Liver (tissue), 3 donors: ENCODE measurements around the gene GSE1.

Experiments
- EGR1 ChIP-seq, 2 donors: IDR thresholded peaks; 2 replicates each; pipeline ENCODE4 v1.6.1; 2016 to 2018; ENCODE audit warnings: antibody characterized with exemption in 2 of 2, low read depth in 2 of 2
- FOXA1 ChIP-seq: IDR thresholded peaks from 2 replicates; pipeline ENCODE4 v1.6.1; 2016; ENCODE audit warnings: antibody characterized with exemption
- GABPA ChIP-seq, 2 donors: IDR thresholded peaks in 1 of 2; conservative IDR thresholded peaks in 1 of 2; 2 replicates each; pipeline ENCODE4 v1.6.1; 2016; ENCODE audit warnings: antibody characterized with exemption in 2 of 2, mild to moderate bottlenecking in 1 of 2, moderate library complexity in 1 of 2
- JUND ChIP-seq, 2 donors: IDR thresholded peaks; 2 replicates each; pipeline ENCODE4 v1.6.1; 2016; ENCODE audit warnings: antibody characterized with exemption in 2 of 2
- RAD21 ChIP-seq, 2 donors: IDR thresholded peaks; 2 replicates each; pipeline ENCODE4 v1.6.1; 2016; ENCODE audit warnings: antibody characterized with exemption in 2 of 2, mild to moderate bottlenecking in 2 of 2
- RXRA ChIP-seq, 2 donors: IDR thresholded peaks; 2 replicates each; pipeline ENCODE4 v1.6.1; 2017 to 2018; ENCODE audit warnings: antibody characterized with exemption in 2 of 2, mild to moderate bottlenecking in 1 of 2
- SP1 ChIP-seq: IDR thresholded peaks from 2 replicates; pipeline ENCODE4 v1.6.1; 2018; ENCODE audit warnings: antibody characterized with exemption, mild to moderate bottlenecking
- TAF1 ChIP-seq: conservative IDR thresholded peaks from 2 replicates; pipeline ENCODE4 v1.6.1; 2016; ENCODE audit warnings: antibody characterized with exemption, mild to moderate bottlenecking
- YY1 ChIP-seq: IDR thresholded peaks from 2 replicates; pipeline ENCODE4 v1.6.1; 2016; ENCODE audit warnings: antibody characterized with exemption, mild to moderate bottlenecking
- TF ChIP-seq, protein P1 (sequence below): fragments of 150-350 bp; IDR thresholded peaks from 2 replicates; pipeline ENCODE4 v1.5.1; 2017; ENCODE audit warnings: improper control_type of control experiment, low read depth, low read length; ENCODE audit not compliant: missing input control
- TF ChIP-seq, protein P2 (sequence below): IDR thresholded peaks from 2 replicates; pipeline ENCODE4 v1.6.1; 2016; ENCODE audit warnings: antibody characterized with exemption, mild to moderate bottlenecking
- TF ChIP-seq, protein P3 (sequence below): IDR thresholded peaks from 2 replicates; pipeline ENCODE4 v1.6.1; 2016; ENCODE audit warnings: antibody characterized with exemption
- TF ChIP-seq, protein P4 (sequence below): IDR thresholded peaks from 2 replicates; pipeline ENCODE4 v1.6.1; 2016; ENCODE audit warnings: antibody characterized with exemption
- donor health status: healthy.
- donor health status: healthy.

DNA sequence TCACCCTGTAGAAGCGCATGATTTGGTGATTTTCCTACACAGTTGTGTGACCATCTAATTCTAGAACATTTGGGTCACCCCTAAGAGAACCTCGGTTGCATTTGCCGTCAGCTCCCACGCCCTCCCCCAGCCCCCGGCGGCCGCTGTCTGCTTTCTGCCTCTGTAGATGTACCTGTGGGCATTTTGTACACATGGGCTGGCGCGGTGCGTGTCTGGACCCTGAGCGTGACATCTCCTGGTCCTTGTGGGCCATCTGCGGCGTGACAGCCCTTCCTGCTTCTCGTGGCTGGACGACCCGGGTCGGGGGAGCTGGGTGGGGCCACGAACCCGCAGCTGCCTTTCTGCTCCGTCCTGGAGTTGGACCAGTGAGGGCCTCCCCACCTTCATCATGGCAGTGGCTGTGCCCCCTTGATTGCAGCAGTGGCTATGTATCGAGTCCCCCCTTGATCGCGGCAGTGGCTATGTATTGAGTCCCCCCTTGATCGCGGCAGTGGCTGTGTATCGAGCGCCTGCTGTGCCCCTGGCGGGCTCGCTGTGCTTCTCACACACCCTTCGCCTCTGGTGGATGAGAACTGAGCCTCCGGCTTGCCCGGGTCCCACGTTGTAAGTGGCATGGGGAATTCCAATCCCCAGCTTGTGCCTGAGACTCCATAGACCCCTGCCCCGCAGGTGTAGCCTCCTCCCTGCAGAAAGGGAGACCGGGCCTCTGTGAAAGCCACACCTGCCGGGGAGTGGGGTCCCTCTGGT is 24.1 kb downstream of the GSE1 start:
- TF ChIP-seq, protein P1, sequence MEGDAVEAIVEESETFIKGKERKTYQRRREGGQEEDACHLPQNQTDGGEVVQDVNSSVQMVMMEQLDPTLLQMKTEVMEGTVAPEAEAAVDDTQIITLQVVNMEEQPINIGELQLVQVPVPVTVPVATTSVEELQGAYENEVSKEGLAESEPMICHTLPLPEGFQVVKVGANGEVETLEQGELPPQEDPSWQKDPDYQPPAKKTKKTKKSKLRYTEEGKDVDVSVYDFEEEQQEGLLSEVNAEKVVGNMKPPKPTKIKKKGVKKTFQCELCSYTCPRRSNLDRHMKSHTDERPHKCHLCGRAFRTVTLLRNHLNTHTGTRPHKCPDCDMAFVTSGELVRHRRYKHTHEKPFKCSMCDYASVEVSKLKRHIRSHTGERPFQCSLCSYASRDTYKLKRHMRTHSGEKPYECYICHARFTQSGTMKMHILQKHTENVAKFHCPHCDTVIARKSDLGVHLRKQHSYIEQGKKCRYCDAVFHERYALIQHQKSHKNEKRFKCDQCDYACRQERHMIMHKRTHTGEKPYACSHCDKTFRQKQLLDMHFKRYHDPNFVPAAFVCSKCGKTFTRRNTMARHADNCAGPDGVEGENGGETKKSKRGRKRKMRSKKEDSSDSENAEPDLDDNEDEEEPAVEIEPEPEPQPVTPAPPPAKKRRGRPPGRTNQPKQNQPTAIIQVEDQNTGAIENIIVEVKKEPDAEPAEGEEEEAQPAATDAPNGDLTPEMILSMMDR, result no peak
- TF ChIP-seq, protein P2, sequence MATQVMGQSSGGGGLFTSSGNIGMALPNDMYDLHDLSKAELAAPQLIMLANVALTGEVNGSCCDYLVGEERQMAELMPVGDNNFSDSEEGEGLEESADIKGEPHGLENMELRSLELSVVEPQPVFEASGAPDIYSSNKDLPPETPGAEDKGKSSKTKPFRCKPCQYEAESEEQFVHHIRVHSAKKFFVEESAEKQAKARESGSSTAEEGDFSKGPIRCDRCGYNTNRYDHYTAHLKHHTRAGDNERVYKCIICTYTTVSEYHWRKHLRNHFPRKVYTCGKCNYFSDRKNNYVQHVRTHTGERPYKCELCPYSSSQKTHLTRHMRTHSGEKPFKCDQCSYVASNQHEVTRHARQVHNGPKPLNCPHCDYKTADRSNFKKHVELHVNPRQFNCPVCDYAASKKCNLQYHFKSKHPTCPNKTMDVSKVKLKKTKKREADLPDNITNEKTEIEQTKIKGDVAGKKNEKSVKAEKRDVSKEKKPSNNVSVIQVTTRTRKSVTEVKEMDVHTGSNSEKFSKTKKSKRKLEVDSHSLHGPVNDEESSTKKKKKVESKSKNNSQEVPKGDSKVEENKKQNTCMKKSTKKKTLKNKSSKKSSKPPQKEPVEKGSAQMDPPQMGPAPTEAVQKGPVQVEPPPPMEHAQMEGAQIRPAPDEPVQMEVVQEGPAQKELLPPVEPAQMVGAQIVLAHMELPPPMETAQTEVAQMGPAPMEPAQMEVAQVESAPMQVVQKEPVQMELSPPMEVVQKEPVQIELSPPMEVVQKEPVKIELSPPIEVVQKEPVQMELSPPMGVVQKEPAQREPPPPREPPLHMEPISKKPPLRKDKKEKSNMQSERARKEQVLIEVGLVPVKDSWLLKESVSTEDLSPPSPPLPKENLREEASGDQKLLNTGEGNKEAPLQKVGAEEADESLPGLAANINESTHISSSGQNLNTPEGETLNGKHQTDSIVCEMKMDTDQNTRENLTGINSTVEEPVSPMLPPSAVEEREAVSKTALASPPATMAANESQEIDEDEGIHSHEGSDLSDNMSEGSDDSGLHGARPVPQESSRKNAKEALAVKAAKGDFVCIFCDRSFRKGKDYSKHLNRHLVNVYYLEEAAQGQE, result no peak
- TF ChIP-seq SP1 (no peak), TAF1 (no peak), RAD21 (IDR thresholded peaks at IDR 0.05) (no peak), YY1 (no peak), FOXA1 (no peak), GABPA (IDR thresholded peaks at IDR 0.05 in 1 of 2, conservative IDR thresholded peaks at IDR 0.05 in 1 of 2) (no peak), JUND (IDR thresholded peaks at IDR 0.05) (no peak), EGR1 (IDR thresholded peaks at IDR 0.05; ENCODE audit: low read depth in 2 of 2) (no peak), RXRA (IDR thresholded peaks at IDR 0.05) (no peak)
- TF ChIP-seq, protein P3, sequence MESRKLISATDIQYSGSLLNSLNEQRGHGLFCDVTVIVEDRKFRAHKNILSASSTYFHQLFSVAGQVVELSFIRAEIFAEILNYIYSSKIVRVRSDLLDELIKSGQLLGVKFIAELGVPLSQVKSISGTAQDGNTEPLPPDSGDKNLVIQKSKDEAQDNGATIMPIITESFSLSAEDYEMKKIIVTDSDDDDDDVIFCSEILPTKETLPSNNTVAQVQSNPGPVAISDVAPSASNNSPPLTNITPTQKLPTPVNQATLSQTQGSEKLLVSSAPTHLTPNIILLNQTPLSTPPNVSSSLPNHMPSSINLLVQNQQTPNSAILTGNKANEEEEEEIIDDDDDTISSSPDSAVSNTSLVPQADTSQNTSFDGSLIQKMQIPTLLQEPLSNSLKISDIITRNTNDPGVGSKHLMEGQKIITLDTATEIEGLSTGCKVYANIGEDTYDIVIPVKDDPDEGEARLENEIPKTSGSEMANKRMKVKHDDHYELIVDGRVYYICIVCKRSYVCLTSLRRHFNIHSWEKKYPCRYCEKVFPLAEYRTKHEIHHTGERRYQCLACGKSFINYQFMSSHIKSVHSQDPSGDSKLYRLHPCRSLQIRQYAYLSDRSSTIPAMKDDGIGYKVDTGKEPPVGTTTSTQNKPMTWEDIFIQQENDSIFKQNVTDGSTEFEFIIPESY, result no peak
- TF ChIP-seq, protein P4, sequence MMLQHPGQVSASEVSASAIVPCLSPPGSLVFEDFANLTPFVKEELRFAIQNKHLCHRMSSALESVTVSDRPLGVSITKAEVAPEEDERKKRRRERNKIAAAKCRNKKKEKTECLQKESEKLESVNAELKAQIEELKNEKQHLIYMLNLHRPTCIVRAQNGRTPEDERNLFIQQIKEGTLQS, result no peak
